HG03135 (cell line): ENCODE data around the gene PRKG1.

ENCODE experiments used
- ATAC-seq: cut with Tn5 transposase; IDR thresholded peaks from one replicate; pipeline ENCODE4 v1.9.1; 2021; ENCODE audit warnings: mild to moderate bottlenecking, moderate library complexity; ENCODE audit not compliant: unreplicated experiment

The PRKG1 gene

GRCh38 chr10:51770709-51771108 lies 696.4 kb downstream of the PRKG1 start:
- no peak for ATAC-seq

- ATAC-seq: no peak
Measured at GRCh38 chr10:51772387-51772786, 698.1 kb downstream of the PRKG1 start.

GRCh38 chr10:51773681-51774080 lies 699.4 kb downstream of the PRKG1 start:
- ATAC-seq: no peak

- ATAC-seq: no peak
Measured at GRCh38 chr10:51783941-51784340, 709.7 kb downstream of the PRKG1 start.

GRCh38 chr10:51786016-51786683 lies 711.9 kb downstream of the PRKG1 start:
- ATAC-seq: no peak

- ATAC-seq: no peak
Measured at GRCh38 chr10:51786684-51787035, 712.4 kb downstream of the PRKG1 start.

GRCh38 chr10:51788273-51788672 lies 714.0 kb downstream of the PRKG1 start:
- ATAC-seq: no peak

- ATAC-seq: no peak
Measured at GRCh38 chr10:51789118-51789517, 714.8 kb downstream of the PRKG1 start.

- no peak for ATAC-seq
Measured at GRCh38 chr10:51789903-51790302, 715.6 kb downstream of the PRKG1 start.

- no peak for ATAC-seq
Measured at GRCh38 chr10:51792678-51793077, 718.4 kb downstream of the PRKG1 start.

GRCh38 chr10:51800121-51800520 lies 725.8 kb downstream of the PRKG1 start:
- ATAC-seq: no peak

GRCh38 chr10:51800725-51801424 lies 726.6 kb downstream of the PRKG1 start:
- ATAC-seq: no peak

GRCh38 chr10:51802030-51802429 lies 727.7 kb downstream of the PRKG1 start:
- no peak for ATAC-seq

- ATAC-seq: no peak
Measured at GRCh38 chr10:51804866-51805265, 730.6 kb downstream of the PRKG1 start.

- ATAC-seq: no peak
Measured at GRCh38 chr10:51806079-51806835, 732.0 kb downstream of the PRKG1 start.

- ATAC-seq: no peak
Measured at GRCh38 chr10:51808187-51808586, 733.9 kb downstream of the PRKG1 start.

- ATAC-seq: no peak
Measured at GRCh38 chr10:51815723-51816122, 741.4 kb downstream of the PRKG1 start.

GRCh38 chr10:51821045-51821444 lies 746.8 kb downstream of the PRKG1 start:
- no peak for ATAC-seq

GRCh38 chr10:51821745-51822144 lies 747.5 kb downstream of the PRKG1 start:
- no peak for ATAC-seq

- no peak for ATAC-seq
Measured at GRCh38 chr10:51832652-51833383, 758.5 kb downstream of the PRKG1 start.

GRCh38 chr10:51834548-51834947 lies 760.3 kb downstream of the PRKG1 start:
- no peak for ATAC-seq
